SK-N-SH treated with all-trans-retinoic acid at 6 μM for 48 hours (cell line): ENCODE data around the gene GRAMD2A.

Source experiments
- ATAC-seq: fragments of 200-7000 bp; cut with Tn5 transposase; 3 replicates; pipeline ENCODE4 v1.9.1; 2020; ENCODE audit warnings: mild to moderate bottlenecking, moderate library complexity
- ARNTL ChIP-seq: fragments of 450-650 bp; formaldehyde crosslinking; IDR thresholded peaks from 2 replicates; pipeline ENCODE4 v1.5.0; 2020; ENCODE audit warnings: low read depth, mild to moderate bottlenecking, moderate library complexity, borderline replicate concordance
- CSDC2 ChIP-seq: fragments of 250-450 bp; sonication (Bioruptor Pico); IDR thresholded peaks from 2 replicates; pipeline ENCODE4 v1.5.0; 2020; ENCODE audit warnings: mild to moderate bottlenecking, moderate library complexity
- CSRNP3 ChIP-seq: fragments of 250-450 bp; sonication (Bioruptor Pico); IDR thresholded peaks from 2 replicates; pipeline ENCODE4 v1.5.1; 2021; ENCODE audit warnings: mild to moderate bottlenecking, moderate library complexity
- ESRRG ChIP-seq: fragments of 250-450 bp; sonication (Bioruptor Pico); IDR thresholded peaks from 2 replicates; pipeline ENCODE4 v1.6.1; 2021; ENCODE audit warnings: mild to moderate bottlenecking
- OSR1 ChIP-seq: fragments of 250-450 bp; sonication (Bioruptor Pico); IDR thresholded peaks from 2 replicates; pipeline ENCODE4 v1.8.0; 2022; ENCODE audit warnings: moderate library complexity, mild to moderate bottlenecking, inconsistent platforms
- PATZ1 ChIP-seq: fragments of 250-450 bp; sonication (Bioruptor Pico); IDR thresholded peaks from 2 replicates; pipeline ENCODE4 v1.8.0; 2020; ENCODE audit warnings: mild to moderate bottlenecking, moderate library complexity, borderline replicate concordance
- SNAI2 ChIP-seq: fragments of 250-450 bp; sonication (Bioruptor Pico); IDR thresholded peaks from 2 replicates; pipeline ENCODE4 v1.5.0; 2020; ENCODE audit warnings: mild to moderate bottlenecking, moderate library complexity
- TCF4 ChIP-seq: fragments of 250-450 bp; sonication (Bioruptor Pico); IDR thresholded peaks from 2 replicates; pipeline ENCODE4 v1.8.0; 2021; ENCODE audit warnings: mild to moderate bottlenecking, moderate library complexity, borderline replicate concordance
- TOX ChIP-seq: fragments of 250-450 bp; sonication (Bioruptor Pico); IDR thresholded peaks from 2 replicates; pipeline ENCODE4 v1.8.0; 2021; ENCODE audit warnings: mild to moderate bottlenecking, moderate library complexity, borderline replicate concordance
- ZC3H10 ChIP-seq: fragments of 250-450 bp; sonication (Bioruptor Pico); IDR thresholded peaks from 2 replicates; pipeline ENCODE4 v1.5.1; 2021; ENCODE audit warnings: mild to moderate bottlenecking, moderate library complexity
- ZFP3 ChIP-seq: fragments of 250-450 bp; sonication (Bioruptor Pico); IDR thresholded peaks from 2 replicates; pipeline ENCODE4 v1.5.0; 2020; ENCODE audit warnings: mild to moderate bottlenecking, moderate library complexity
- ZNF565 ChIP-seq: fragments of 450-650 bp; formaldehyde crosslinking; conservative IDR thresholded peaks from 2 replicates; pipeline ENCODE4 v1.5.0; 2020; ENCODE audit warnings: low read depth, mild to moderate bottlenecking, moderate library complexity
- ZNF70 ChIP-seq: fragments of 450-650 bp; formaldehyde crosslinking; IDR thresholded peaks from 2 replicates; pipeline ENCODE4 v1.5.0; 2020; ENCODE audit warnings: mild to moderate bottlenecking, moderate library complexity
- ZNF8 ChIP-seq: fragments of 450-650 bp; formaldehyde crosslinking; IDR thresholded peaks from 2 replicates; pipeline ENCODE4 v1.5.0; 2020; ENCODE audit warnings: mild to moderate bottlenecking, moderate library complexity
- TF ChIP-seq, protein P1 (sequence below): fragments of 250-450 bp; sonication (Bioruptor Pico); IDR thresholded peaks from 2 replicates; pipeline ENCODE4 v1.5.0; 2020; ENCODE audit warnings: mild to moderate bottlenecking, moderate library complexity
- TF ChIP-seq, protein P2 (sequence below): fragments of 250-450 bp; sonication (Bioruptor Pico); IDR thresholded peaks from 2 replicates; pipeline ENCODE4 v1.8.0; 2021; ENCODE audit warnings: low read depth, mild to moderate bottlenecking, moderate library complexity, borderline replicate concordance

The GRAMD2A gene

GRCh38 chr15:72176159-72176558 lies 21.4 kb downstream of the GRAMD2A start (continued):
- TF ChIP-seq, protein P1, sequence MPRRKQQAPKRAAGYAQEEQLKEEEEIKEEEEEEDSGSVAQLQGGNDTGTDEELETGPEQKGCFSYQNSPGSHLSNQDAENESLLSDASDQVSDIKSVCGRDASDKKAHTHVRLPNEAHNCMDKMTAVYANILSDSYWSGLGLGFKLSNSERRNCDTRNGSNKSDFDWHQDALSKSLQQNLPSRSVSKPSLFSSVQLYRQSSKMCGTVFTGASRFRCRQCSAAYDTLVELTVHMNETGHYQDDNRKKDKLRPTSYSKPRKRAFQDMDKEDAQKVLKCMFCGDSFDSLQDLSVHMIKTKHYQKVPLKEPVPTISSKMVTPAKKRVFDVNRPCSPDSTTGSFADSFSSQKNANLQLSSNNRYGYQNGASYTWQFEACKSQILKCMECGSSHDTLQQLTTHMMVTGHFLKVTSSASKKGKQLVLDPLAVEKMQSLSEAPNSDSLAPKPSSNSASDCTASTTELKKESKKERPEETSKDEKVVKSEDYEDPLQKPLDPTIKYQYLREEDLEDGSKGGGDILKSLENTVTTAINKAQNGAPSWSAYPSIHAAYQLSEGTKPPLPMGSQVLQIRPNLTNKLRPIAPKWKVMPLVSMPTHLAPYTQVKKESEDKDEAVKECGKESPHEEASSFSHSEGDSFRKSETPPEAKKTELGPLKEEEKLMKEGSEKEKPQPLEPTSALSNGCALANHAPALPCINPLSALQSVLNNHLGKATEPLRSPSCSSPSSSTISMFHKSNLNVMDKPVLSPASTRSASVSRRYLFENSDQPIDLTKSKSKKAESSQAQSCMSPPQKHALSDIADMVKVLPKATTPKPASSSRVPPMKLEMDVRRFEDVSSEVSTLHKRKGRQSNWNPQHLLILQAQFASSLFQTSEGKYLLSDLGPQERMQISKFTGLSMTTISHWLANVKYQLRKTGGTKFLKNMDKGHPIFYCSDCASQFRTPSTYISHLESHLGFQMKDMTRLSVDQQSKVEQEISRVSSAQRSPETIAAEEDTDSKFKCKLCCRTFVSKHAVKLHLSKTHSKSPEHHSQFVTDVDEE (CRISPR knock-in tag) = no peak
- TF ChIP-seq CSDC2 (CRISPR knock-in tag) = no peak

- no peak for TF ChIP-seq ZNF565 (CRISPR knock-in tag)
- TF ChIP-seq ARNTL (CRISPR knock-in tag) = no peak
- TF ChIP-seq ZFP3 (CRISPR knock-in tag) = no peak
- ATAC-seq = no peak
Measured at GRCh38 chr15:72175186-72176044, 22.2 kb downstream of the GRAMD2A start.

GRCh38 chr15:72174551-72175165 lies 22.9 kb downstream of the GRAMD2A start:
- ATAC-seq = no peak
- no peak for TF ChIP-seq TOX
- no peak for TF ChIP-seq ZC3H10 (CRISPR knock-in tag)
- TF ChIP-seq OSR1 (CRISPR knock-in tag) = no peak
- no peak for TF ChIP-seq TCF4 (CRISPR knock-in tag)
- TF ChIP-seq, protein P2, sequence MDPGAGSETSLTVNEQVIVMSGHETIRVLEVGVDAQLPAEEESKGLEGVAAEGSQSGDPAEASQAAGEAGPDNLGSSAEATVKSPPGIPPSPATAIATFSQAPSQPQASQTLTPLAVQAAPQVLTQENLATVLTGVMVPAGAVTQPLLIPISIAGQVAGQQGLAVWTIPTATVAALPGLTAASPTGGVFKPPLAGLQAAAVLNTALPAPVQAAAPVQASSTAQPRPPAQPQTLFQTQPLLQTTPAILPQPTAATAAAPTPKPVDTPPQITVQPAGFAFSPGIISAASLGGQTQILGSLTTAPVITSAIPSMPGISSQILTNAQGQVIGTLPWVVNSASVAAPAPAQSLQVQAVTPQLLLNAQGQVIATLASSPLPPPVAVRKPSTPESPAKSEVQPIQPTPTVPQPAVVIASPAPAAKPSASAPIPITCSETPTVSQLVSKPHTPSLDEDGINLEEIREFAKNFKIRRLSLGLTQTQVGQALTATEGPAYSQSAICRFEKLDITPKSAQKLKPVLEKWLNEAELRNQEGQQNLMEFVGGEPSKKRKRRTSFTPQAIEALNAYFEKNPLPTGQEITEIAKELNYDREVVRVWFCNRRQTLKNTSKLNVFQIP (CRISPR knock-in tag) = no peak

DNA sequence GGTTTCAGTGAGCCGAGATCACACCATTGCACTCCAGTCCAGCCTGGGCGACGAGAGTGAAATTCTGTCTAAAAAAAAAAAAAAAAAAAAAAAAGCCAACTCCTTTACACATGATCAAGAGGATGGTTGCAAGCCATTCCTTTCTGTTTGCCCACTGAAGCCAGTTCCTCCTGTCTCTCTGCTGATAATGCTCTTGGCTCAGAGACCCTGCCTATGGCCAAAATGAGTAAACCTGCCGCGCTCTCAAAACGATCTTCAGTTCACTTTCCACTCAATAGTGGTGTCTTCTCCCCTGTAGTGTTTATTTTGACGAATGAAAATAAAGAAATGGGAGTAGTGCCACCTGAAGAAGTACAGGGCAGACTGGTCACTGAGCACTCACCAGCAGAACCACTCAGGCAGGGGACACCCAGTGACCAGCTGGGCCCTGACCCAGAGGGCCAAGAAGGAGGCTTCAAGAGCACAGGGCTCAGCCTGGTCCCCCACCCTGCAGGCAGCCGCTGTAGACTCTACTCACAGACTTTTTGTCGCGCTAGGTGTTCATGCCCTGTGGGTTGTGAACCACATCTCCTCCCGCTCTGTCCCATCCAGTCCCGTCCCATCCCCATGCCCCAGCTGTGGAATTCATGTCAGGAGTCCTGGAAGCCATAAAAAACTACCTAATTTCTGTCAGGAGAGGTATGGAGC lies 23.6 kb downstream of the GRAMD2A start:
- TF ChIP-seq ZC3H10 (CRISPR knock-in tag) = no peak
- no peak for TF ChIP-seq TCF4 (CRISPR knock-in tag)
- TF ChIP-seq ZNF70 (CRISPR knock-in tag) = no peak
- TF ChIP-seq CSRNP3 (CRISPR knock-in tag) = no peak
- TF ChIP-seq PATZ1 (CRISPR knock-in tag) = no peak
- no peak for TF ChIP-seq CSDC2 (CRISPR knock-in tag)
- TF ChIP-seq ZFP3 (CRISPR knock-in tag) = no peak
- TF ChIP-seq ZNF8 (CRISPR knock-in tag) = no peak
- no peak for TF ChIP-seq ESRRG (CRISPR knock-in tag)
- TF ChIP-seq ZNF565 (CRISPR knock-in tag) = no peak
- no peak for TF ChIP-seq SNAI2 (CRISPR knock-in tag)
- TF ChIP-seq TOX = no peak
- no peak for ATAC-seq
